ENCODE data around the gene RGS3. TPM values are rescaled to one million over a fixed set of nuclear protein-coding genes. Genes with fewer than 3 reads are reported as not detected.
A peak's percentile ranks its signal among the peaks of the same experiment; 100 is the strongest.

The RGS3 gene
- total RNA-seq, 1 experiment from 2014 or later, result 16.6 TPM

GRCh38 chr9:113501852-113502251, 38.3 kb downstream of the RGS3 start:
- peak overlapping the region; percentile 95 for H3K27ac Mint-ChIP-seq
- ATAC-seq (no peak), DNase-seq (ENCODE audit: low spot score) (no peak)
- H3K4me3 Mint-ChIP-seq, result peak overlapping the region; percentile 57
- H3K36me3 Mint-ChIP-seq, result no peaks in the 10 kb centered on the region
- H3K27me3 Mint-ChIP-seq (ENCODE audit: low read depth), result peaks cover 2% of the 10 kb centered on the region; the same call in 1 of the 2 replicates
- no peaks in the 10 kb centered on the region for H3K9me3 Mint-ChIP-seq
- no peak for TF ChIP-seq PRDM15 (CRISPR knock-in tag; IDR thresholded peaks at IDR 0.05)
- TF ChIP-seq RORB (CRISPR knock-in tag; IDR thresholded peaks at IDR 0.05), result no peak
- CTCF ChIA-PET, result interaction anchor here (0.8 to 1.7 kb wide), 4 partner anchors 9 to 90 kb away, joined by 3 to 5 read pairs (median 4); no protein-coding TSS in a partner anchor
- H3K4me1 Mint-ChIP-seq, result peaks cover 45% of the 10 kb centered on the region
- POLR2A ChIA-PET, result interaction anchor here (1.0 kb wide), 1 partner anchor 13 kb away, joined by 4 read pairs; no protein-coding TSS in a partner anchor

GRCh38 chr9:113502427-113503034, 39.0 kb downstream of the RGS3 start:
- H3K36me3 Mint-ChIP-seq, result no peaks in the 10 kb centered on the region
- peaks cover 45% of the 10 kb centered on the region for H3K4me1 Mint-ChIP-seq
- no peak for ATAC-seq
- peaks cover 2% of the 10 kb centered on the region; the same call in 1 of the 2 replicates for H3K27me3 Mint-ChIP-seq (ENCODE audit: low read depth)
- POLR2A ChIA-PET, result no interaction called here
- CTCF ChIA-PET, result interaction anchor here (1.4 to 1.7 kb wide), 3 partner anchors 40 to 156 kb away, joined by 3 to 4 read pairs (median 4); partner anchors contain the start of gene RGS3
- H3K27ac Mint-ChIP-seq, result peak overlapping the region; percentile 9; the same call in 1 of the 2 replicates
- no peaks in the 10 kb centered on the region for H3K9me3 Mint-ChIP-seq
- no peak overlapping the region for H3K4me3 Mint-ChIP-seq
- TF ChIP-seq E2F1 (CRISPR knock-in tag; IDR thresholded peaks at IDR 0.05) (no peak), ETV6 (CRISPR knock-in tag; IDR thresholded peaks at IDR 0.05) (no peak), ATF3 (CRISPR knock-in tag; conservative IDR thresholded peaks at IDR 0.05) (no peak), ZNF121 (CRISPR knock-in tag; IDR thresholded peaks at IDR 0.05) (no peak), ZNF396 (CRISPR knock-in tag; IDR thresholded peaks at IDR 0.05; ENCODE audit: borderline replicate concordance) (no peak)
- DNase-seq (ENCODE audit: low spot score), result no peak

- H3K4me1 Mint-ChIP-seq, result peaks cover 45% of the 10 kb centered on the region
- no peak overlapping the region for H3K4me3 Mint-ChIP-seq
- peaks cover 2% of the 10 kb centered on the region; the same call in 1 of the 2 replicates for H3K27me3 Mint-ChIP-seq (ENCODE audit: low read depth)
- ChIA-PET POLR2A (no interaction called here), CTCF (interaction anchor here (1.4 kb wide), 2 partner anchors 40 to 155 kb away, joined by 3 to 4 read pairs; partner anchors contain the start of gene RGS3)
- ATAC-seq, result no peak
- no peak for DNase-seq (ENCODE audit: low spot score)
- H3K9me3 Mint-ChIP-seq, result no peaks in the 10 kb centered on the region
- H3K36me3 Mint-ChIP-seq, result no peaks in the 10 kb centered on the region
- TF ChIP-seq PREB (CRISPR knock-in tag; IDR thresholded peaks at IDR 0.05; ENCODE audit: borderline replicate concordance), result no peak
- no peak for TF ChIP-seq FOXK1 (CRISPR knock-in tag; IDR thresholded peaks at IDR 0.05)
- no peak for TF ChIP-seq USF2 (CRISPR knock-in tag; IDR thresholded peaks at IDR 0.05)
- TF ChIP-seq ERG (CRISPR knock-in tag; IDR thresholded peaks at IDR 0.05), result no peak
- TF ChIP-seq GABPB1 (CRISPR knock-in tag; IDR thresholded peaks at IDR 0.05), result no peak
- TF ChIP-seq HMGA2 (CRISPR knock-in tag; IDR thresholded peaks at IDR 0.05), result no peak
- TF ChIP-seq AFF4 (CRISPR knock-in tag; IDR thresholded peaks at IDR 0.05; ENCODE audit: borderline replicate concordance), result no peak
- no peak for TF ChIP-seq SOX15 (CRISPR knock-in tag; IDR thresholded peaks at IDR 0.05)
- TF ChIP-seq ATF3 (CRISPR knock-in tag; conservative IDR thresholded peaks at IDR 0.05), result no peak
- TF ChIP-seq CREB1 (CRISPR knock-in tag; IDR thresholded peaks at IDR 0.05), result no peak
- no peak for TF ChIP-seq ZNF232 (CRISPR knock-in tag; IDR thresholded peaks at IDR 0.05)
- TF ChIP-seq ATF1 (CRISPR knock-in tag; IDR thresholded peaks at IDR 0.05), result no peak
- H3K27ac Mint-ChIP-seq, result peak overlapping the region; percentile 9; the same call in 1 of the 2 replicates
These were observed 39.6 kb downstream of the RGS3 start for GRCh38 chr9:113503131-113503541.
